ENCODE measurements around the gene PSMD1. TPM values are rescaled to one million over a fixed set of nuclear protein-coding genes. Genes with fewer than 3 reads are reported as not detected.

Gene PSMD1
- total RNA-seq, 1 donor from 2014 or later = 142 TPM

DNA sequence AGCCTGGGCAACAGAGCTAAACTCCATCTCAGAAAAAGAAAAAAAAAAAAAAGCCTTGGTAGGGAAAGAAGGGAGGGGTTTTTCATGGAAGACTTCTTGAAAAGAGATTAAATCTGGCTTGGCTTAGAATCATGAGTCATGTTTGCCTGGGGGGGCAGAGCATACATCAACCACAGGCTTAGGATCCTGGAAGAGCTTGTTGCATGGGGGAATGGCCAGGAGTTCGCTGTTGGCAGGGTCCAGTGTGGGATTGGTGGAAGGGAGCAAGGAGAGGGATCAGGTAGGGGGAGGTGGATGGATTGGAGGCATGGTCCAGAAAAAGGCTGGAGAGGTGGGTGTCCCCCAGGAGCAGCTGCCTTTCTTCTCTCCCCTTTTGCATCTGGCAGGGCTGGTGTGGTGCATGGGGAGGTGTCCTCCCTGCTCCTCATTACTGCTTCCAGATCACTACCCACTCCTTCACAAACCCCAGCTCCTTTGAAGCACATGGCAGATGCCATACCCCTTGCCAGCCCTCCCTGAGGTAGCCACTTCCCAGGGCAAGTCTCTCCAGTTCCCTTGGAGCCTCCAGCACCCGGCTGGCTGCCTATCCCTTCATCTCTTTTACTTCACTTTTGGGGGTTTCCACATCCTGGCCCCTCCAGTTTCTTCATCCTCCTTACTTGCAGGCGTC, 144.3 kb downstream of the PSMD1 start:
- DNase-seq (ENCODE audit: low read depth in 2 of 2) = no peak

DNA sequence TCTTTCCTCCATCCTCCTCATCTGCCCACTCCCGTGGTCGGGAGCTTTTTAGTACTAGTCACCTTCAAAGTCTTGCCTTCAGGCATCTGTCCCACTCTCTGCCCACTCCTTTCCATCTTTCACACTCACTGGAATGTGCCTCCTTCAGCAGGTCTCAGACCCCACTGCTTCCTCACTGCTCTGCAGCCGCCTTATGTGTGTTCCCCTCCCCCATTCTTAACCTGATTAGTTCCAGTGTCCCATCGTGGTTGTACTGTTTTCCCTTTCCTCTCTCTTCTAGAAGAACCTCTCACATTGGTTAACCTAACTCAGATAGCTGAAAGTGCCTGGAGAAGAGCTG, 144.8 kb downstream of the PSMD1 start:
- DNase-seq (ENCODE audit: low read depth in 2 of 2) = no peak

DNA sequence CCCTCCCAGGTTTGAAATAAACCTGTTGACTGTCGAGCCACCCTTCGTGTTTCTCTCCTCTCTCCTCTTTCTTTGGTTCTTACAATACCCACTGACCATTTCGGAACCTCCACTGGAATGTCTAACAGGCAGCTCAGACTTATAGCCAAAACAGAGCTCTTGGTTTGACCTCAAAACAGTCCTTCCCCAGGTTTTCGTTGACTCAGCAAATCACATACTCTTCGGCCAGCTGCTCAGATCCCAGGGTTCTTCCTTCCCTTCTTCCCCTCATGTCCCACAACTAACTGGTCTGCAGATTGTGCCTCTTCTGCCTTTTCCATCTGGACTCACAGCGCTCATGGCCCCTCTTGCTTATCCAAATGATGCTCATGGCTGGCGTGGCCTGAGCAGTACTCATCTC, 146.4 kb downstream of the PSMD1 start:
- no peak for DNase-seq (ENCODE audit: low read depth in 2 of 2)

DNA sequence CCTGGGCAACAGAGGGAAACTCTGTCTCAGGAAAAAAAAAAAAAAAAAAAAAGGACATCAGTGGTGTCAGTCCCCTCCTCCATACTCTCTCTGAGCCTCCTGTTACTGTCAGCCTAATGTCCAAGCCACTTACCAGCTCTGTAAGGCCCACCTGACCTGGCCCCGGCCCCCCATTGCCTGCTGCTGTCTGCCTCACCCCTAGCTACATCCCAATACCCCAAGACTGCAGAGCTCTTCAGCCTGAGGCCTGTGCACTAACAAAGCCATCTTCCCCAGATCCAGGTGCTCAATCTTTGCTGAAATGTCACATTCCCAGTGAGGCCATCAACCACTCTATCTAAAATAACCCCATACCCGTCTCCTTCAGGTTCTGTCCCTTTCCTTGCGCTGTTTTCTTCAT, 147.5 kb downstream of the PSMD1 start:
- DNase-seq (ENCODE audit: low read depth in 2 of 2) = no peak

GRCh38 chr2:231204581-231204980, 147.9 kb downstream of the PSMD1 start:
- no peak for DNase-seq (ENCODE audit: low read depth in 2 of 2)

DNA sequence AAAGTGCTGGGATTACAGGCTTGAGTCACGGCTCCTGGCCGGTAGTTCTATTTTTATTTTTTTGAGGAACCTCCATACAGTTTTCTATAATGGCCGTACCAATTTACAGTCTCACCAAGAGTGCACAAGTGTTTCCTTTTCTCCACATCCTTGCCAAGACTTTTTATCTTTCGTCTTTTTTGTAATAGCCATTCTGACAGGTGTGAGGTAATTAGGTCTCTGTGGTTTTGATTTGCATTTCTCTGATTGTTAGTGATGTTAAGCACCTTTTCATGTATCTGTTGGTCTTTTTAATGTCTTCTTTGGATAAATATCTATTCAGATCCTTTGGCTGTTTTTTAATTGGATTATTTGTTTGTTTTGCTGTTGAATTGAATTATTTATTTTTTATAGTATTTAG, 151.1 kb downstream of the PSMD1 start:
- DNase-seq (ENCODE audit: low read depth in 2 of 2) = no peak

DNA sequence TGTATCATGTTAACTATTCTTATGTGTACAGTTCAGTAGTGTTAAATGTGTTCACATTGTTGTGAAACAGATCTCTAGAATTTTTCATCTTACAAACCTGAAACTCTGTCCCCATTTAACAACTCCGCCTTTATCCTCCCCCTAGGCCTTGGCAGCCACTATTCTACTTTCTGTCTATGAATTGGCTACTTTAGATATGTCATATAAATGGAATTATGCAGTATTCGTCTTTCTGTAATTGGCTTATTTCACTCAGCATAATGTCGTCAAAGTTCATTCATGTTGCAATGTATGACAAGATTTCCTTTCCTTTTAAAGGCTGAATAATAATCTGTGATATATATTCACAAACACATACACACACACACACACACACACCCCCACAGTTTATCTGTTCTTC, 154.1 kb downstream of the PSMD1 start:
- DNase-seq (ENCODE audit: low read depth in 2 of 2) = no peak

- no peak for DNase-seq (ENCODE audit: low read depth in 2 of 2)
Measured at GRCh38 chr2:231211486-231211885, 154.8 kb downstream of the PSMD1 start.

DNA sequence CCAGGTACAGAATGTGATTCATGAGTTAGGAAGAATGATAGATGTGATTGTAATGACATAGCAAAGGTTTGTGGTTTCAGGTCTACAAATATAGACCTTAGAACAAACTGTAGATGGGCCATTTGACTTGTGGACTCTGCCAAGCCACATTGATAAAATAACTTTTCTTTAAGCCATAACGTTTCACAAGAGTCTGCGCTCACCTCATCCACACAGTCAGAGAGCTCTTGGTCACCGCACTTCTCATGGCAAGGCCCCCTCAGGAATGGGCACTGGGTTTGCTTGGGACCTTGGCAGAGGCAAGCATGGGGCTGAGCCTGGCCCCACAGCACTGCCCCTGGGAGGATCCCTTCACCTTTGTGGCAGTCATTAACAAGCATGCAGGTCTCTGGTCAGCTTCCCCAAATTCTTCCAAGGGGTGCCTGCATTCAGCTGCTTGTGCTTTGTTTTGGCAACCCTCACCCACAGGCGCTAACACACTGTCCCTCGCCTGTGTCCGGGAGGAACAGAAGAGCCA, 155.7 kb downstream of the PSMD1 start:
- no peak for DNase-seq (ENCODE audit: low read depth in 2 of 2)

DNA sequence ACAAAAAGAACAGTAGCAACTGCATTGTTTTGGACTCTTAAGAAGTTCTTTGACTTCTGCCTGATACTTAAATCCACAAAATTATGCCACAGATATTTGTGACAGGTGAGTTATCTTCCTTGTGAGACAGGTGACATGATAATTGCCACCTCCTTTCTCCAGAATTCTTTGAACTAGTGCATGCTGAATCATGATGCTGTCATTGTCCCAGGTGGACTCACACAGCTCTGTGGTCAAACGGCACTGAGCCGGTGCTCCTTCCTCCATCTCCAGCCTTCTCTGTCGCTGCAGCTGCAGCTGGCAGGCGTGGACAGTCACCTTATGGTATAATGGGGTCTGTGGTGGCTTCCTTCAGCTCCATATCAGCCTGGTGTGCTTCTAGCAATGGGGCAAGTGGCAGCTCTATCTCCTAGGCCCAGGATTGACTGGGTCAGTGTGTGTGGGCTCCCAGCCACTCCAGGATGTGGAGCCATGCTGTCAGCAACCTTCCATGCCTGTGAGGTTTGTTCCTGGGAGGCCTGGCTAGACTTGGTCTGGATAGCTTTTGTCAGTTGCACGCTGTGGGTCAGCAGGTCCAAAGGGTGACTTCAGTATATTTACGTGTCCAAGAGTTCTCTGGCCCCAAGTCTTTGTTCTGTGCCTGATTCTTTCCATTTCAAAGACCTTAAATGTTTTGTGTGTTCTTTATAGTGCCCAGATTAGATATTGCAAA, 157.4 kb downstream of the PSMD1 start:
- no peak for DNase-seq (ENCODE audit: low read depth in 2 of 2)

DNA sequence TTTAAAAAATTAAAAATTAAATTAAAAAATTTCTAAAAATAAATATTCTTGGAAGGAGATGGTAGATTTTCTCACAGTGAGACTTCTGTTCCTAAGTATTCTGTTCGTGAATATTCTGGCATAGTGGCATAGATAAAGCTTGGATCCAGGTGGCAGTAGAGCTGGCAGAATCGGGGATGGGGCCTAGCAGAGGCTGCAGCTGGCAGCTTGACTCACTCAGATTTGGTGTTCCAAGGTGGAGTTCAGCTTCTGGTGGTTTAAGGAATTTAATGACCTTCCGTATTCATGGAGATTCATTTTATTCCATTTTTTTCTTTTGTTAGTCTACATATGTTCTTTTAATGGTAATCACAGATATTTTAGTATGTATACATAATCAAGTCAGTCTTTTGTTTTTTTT, 161.7 kb downstream of the PSMD1 start:
- DNase-seq (ENCODE audit: low read depth in 2 of 2) = no peak

DNA sequence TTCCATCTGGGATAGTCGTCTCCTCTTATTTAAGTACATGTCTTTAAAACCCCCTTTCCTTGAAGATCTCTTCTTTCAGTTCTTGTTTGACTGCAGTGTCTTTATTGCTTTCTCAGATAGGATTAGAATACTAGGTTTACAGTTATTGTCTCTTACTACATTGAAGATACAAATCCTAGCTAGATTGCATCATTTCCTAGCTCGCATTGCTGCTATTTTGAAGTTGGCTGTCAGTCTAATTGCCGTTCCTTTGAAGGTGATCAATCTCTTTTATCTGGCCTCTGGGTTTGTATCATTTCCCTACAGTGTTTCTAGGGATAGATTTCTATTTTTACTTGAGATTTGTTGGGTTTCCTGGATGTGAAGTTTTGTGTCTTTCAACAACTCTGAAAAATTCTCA, 162.6 kb downstream of the PSMD1 start:
- DNase-seq (ENCODE audit: low read depth in 2 of 2) = no peak

GRCh38 chr2:231221761-231222160, 165.1 kb downstream of the PSMD1 start:
- no peak for DNase-seq (ENCODE audit: low read depth in 2 of 2)

Other genes starting within 250 kb of the PSMD1 start
- 31.6 and 70.9 TPM in 2 replicates for gene ITM2C, start 191.9 kb upstream of the PSMD1 start, total RNA-seq
- not detected in 2 replicates for gene GPR55, start 131.6 kb upstream of the PSMD1 start, total RNA-seq
- not detected in 2 replicates for gene SPATA3, start 60.7 kb upstream of the PSMD1 start, total RNA-seq
- gene C2orf72, start 19.3 kb upstream of the PSMD1 start, total RNA-seq = not detected in 2 replicates
- 0.64 and 2.8 TPM in 2 replicates for gene HTR2B, start 68.2 kb downstream of the PSMD1 start, total RNA-seq
- gene ARMC9, start 141.8 kb downstream of the PSMD1 start, total RNA-seq = 6.0 and 7.2 TPM in 2 replicates

Data from dermis microvascular lymphatic vessel endothelial cell (primary cell).